ENCODE results near the gene ARID5A. TPM values are rescaled to one million over a fixed set of nuclear protein-coding genes. Genes with fewer than 3 reads are reported as not detected.
A peak's percentile ranks its signal among the peaks of the same experiment; 100 is the strongest.

ARID5A gene
- total and polyA plus RNA-seq, 2 of the 13 experiments (the other 11 are each of a cell fraction or from before 2014, with no cell fraction given): 6.0 to 9.5 TPM

GRCh38 chr2:96550787-96551604, 14.4 kb downstream of the ARID5A start (continued):
- TF ChIP-seq, protein P1, sequence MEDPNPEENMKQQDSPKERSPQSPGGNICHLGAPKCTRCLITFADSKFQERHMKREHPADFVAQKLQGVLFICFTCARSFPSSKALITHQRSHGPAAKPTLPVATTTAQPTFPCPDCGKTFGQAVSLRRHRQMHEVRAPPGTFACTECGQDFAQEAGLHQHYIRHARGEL (CRISPR knock-in tag; IDR thresholded peaks at IDR 0.05): no peak
- TF ChIP-seq ZFP36 (IDR thresholded peaks at IDR 0.05; ENCODE audit: borderline replicate concordance, low read depth, low read length, partially characterized antibody) (no peak), ZNF678 (CRISPR knock-in tag; IDR thresholded peaks at IDR 0.05) (no peak), CTCF (CRISPR knock-in tag; IDR thresholded peaks at IDR 0.05) (no peak), SRY (CRISPR knock-in tag; IDR thresholded peaks at IDR 0.05) (no peak), SALL1 (CRISPR knock-in tag; IDR thresholded peaks at IDR 0.05) (no peak), BRD4 (CRISPR knock-in tag; IDR thresholded peaks at IDR 0.05) (no peak), JUND (CRISPR knock-in tag; IDR thresholded peaks at IDR 0.05) (no peak), ZNF280D (CRISPR knock-in tag; IDR thresholded peaks at IDR 0.05) (no peak; the same call in 1 of the 2 replicates), ZBTB14 (CRISPR knock-in tag; IDR thresholded peaks at IDR 0.05) (no peak), ZBTB7A (CRISPR knock-in tag; IDR thresholded peaks at IDR 0.05) (peak; percentile 79; the same call in 1 of the 2 replicates), FOSL2 (CRISPR knock-in tag; IDR thresholded peaks at IDR 0.05) (peak; percentile 34; the same call in 1 of the 2 replicates), SCMH1 (CRISPR knock-in tag; IDR thresholded peaks at IDR 0.05; ENCODE audit: borderline replicate concordance) (no peak), HIVEP1 (CRISPR knock-in tag; IDR thresholded peaks at IDR 0.05) (no peak), REPIN1 (CRISPR knock-in tag; IDR thresholded peaks at IDR 0.05; ENCODE audit: borderline replicate concordance, low read depth) (no peak)
- TF ChIP-seq, protein P2, sequence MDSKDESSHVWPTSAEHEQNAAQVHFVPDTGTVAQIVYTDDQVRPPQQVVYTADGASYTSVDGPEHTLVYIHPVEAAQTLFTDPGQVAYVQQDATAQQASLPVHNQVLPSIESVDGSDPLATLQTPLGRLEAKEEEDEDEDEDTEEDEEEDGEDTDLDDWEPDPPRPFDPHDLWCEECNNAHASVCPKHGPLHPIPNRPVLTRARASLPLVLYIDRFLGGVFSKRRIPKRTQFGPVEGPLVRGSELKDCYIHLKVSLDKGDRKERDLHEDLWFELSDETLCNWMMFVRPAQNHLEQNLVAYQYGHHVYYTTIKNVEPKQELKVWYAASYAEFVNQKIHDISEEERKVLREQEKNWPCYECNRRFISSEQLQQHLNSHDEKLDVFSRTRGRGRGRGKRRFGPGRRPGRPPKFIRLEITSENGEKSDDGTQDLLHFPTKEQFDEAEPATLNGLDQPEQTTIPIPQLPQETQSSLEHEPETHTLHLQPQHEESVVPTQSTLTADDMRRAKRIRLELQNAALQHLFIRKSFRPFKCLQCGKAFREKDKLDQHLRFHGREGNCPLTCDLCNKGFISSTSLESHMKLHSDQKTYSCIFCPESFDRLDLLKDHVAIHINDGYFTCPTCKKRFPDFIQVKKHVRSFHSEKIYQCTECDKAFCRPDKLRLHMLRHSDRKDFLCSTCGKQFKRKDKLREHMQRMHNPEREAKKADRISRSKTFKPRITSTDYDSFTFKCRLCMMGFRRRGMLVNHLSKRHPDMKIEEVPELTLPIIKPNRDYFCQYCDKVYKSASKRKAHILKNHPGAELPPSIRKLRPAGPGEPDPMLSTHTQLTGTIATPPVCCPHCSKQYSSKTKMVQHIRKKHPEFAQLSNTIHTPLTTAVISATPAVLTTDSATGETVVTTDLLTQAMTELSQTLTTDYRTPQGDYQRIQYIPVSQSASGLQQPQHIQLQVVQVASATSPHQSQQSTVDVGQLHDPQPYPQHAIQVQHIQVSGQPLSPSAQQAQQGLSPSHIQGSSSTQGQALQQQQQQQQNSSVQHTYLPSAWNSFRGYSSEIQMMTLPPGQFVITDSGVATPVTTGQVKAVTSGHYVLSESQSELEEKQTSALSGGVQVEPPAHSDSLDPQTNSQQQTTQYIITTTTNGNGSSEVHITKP (CRISPR knock-in tag; IDR thresholded peaks at IDR 0.05; ENCODE audit: low read depth): 0 out of 2 replicates have a peak, but pooled peaks have one; percentile 20
